Motor neuron (in vitro differentiated cells): ENCODE data around the gene FLVCR2. TPM values are rescaled to one million over a fixed set of nuclear protein-coding genes. Genes with fewer than 3 reads are reported as not detected.

Experiments
- ATAC-seq, 8 experiments: fragments of 200-7000 bp; cut with Tn5 transposase; replicated peaks in 6 of 8; 2 replicates each; pipeline ENCODE4 v1.8.0; 2021; ENCODE audit warnings: mild to moderate bottlenecking in 8 of 8, moderate library complexity in 8 of 8
- H3K27ac ChIP-seq, 2 donors: fragments of 250-450 bp; sonication (Bioruptor Pico); 2 replicates each; pipeline ENCODE4 v1.9.0; 2021; ENCODE audit warnings: antibody characterized with exemption in 2 of 2, mild to moderate bottlenecking in 2 of 2, moderate library complexity in 1 of 2
- H3K4me1 ChIP-seq, 2 donors: fragments of 250-450 bp; sonication (Bioruptor Pico); replicated peaks in 1 of 2; 2 replicates each; pipeline ENCODE4 v1.6.1; 2021; ENCODE audit warnings: antibody characterized with exemption in 2 of 2, mild to moderate bottlenecking in 2 of 2, moderate library complexity in 1 of 2
- H3K4me3 ChIP-seq, 5 donors: fragments of 250-450 bp; sonication (Bioruptor Pico); 2 replicates each; pipeline ENCODE4 v1.9.0; 2021; ENCODE audit warnings: antibody characterized with exemption in 5 of 5, mild to moderate bottlenecking in 5 of 5, moderate library complexity in 4 of 5
- whole genome bisulfite sequencing, 10 experiments: fragments of 450-650 bp; shearing (Covaris generic); methylation state at CpG; one replicate each; pipeline ENCODE4 v1.0.0; 2022; 5-methylcytosine and 5-hydroxymethylcytosine counted together
- in situ Hi-C, 9 experiments: fragments of 400-800 bp; cut with MboI; loops; one replicate each; pipeline ENCODE4 v1.15.0; 2021; ENCODE audit warnings: low sequenced_read_pairs in 9 of 9, low pct_unique_long_range_greater_than_20kb in 2 of 9; ENCODE audit not compliant: unreplicated experiment in 9 of 9
- total RNA-seq, 8 experiments: library from RNA; unstranded; fragments of 300-600 nt; gene quantifications; 2 replicates each; pipeline versions ENCODE4 v1.2.3 to v1.2.4, GENCODE V29; 2022

Gene FLVCR2
- total RNA-seq, 8 experiments from 2014 or later = 0.38 to 20.9 (median 1.0) TPM

DNA sequence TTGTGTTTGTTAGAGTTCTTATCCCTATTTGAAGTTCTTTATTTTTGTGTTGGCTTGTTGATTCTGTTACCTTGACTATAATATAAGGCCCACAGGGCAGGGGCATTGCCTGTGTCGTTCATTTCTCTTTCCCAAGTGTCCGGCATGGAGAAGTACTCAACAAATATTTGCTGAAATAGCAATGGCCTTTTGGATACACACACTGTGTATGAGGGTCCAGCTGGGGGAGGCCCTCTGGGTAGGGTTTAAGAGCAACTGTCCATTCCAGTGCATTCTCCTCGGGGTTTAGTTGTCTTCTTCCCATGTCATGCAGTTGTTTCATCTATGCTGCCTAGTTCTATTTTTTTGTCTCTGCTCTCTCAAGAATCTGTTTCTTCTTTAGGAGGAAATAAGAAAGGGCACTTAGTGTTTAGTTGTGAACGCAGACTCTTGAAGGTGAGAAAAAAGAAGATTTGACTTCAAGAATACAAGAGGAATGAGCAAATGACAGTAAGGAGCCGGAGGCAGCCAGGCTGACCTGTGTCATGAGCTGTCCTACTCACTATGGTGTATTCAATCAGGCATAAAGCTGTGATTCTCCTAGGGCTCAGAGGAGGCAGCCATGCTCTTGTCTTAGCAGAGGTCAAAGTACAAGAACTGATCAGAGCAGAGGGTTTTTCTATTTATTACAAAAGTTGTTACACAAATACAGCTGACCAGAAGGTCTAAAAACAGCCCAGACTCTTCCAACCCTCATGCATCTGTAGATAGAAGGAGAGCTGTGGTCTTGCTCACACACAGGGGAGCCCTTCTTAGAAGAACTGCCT lies 72.0 kb downstream of the FLVCR2 start:
- H3K4me3 ChIP-seq = no peak overlapping the region
- peak in 1 of 8 experiments; percentile 53 for ATAC-seq
- in situ Hi-C loops = loop anchor here in 1 of 9 experiments (10.0 kb wide), 1 partner anchor 66 kb away; no protein-coding TSS in a partner anchor
- no peak overlapping the region for H3K27ac ChIP-seq
- 67 to 100% (median 88%) methylated on average over 1 to 5 of the region's 5 CpGs; no CpG with 5 or more reads in 1 of the 10 experiments for WGBS, 10 experiments
- peaks cover 0 to 2% of the 10 kb centered on the region in 2 donors for H3K4me1 ChIP-seq

DNA sequence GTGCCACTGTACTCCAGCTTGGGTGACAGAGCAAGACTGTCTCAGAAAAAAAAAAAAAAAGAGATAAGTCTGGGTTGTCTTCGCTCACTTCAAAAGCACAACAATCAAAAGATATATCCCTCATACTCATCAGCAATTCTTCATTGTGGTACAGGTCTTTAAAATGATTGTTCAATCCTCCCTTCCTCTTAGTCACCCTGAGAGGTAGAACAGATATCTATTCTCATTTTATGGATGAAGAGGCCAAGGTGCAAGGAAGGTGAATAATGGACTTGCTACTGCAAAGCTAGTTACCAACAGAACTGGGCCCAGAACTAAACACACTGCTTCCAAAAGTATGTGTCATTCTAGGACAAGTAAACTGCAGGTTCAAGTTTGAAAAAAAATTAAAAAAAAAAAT lies 75.1 kb downstream of the FLVCR2 start:
- 83 to 100% (median 100%) methylated on average over 1 of the region's 1 CpG; no CpG with 5 or more reads in 3 of the 10 experiments for WGBS, 10 experiments
- Histone ChIP-seq H3K27ac (no peak overlapping the region), H3K4me1 (peaks cover 0 to 2% of the 10 kb centered on the region in 2 donors), H3K4me3 (no peak overlapping the region)
- no peak for ATAC-seq
- in situ Hi-C loops = loop anchor here in 1 of 9 experiments (10.0 kb wide), 1 partner anchor 69 kb away; no protein-coding TSS in a partner anchor

DNA sequence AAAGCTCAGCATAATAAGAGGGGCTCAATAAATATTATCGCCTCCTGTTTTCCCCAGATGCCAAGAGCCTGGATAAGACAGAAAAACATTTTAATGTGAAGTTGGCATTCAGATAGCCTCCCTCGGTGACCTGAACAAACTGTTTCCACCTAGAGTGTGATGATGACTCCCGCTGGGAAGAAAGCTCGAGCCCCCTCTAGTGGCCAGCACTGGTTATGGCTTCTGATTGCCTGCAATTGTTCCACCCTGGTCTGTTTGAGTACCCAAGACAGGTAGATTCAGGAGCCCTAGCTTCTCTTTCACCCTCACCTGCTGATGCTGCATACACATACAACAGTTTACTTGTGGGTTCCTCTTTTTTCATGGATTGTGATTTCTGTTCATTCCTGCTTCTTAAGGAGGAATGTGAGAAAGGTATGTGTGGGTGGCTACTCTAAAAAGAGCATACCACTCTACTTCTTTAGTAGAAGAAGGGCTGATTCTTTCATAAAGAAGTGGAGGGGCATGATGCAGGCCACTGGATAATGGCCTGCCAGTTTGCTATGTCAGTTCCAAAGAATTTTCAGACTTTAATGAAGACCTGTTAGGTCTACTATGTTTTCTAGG lies 75.8 kb downstream of the FLVCR2 start:
- WGBS, 10 experiments = 0 to 40% (median 8%) methylated on average over 1 to 4 of the region's 4 CpGs; no CpG with 5 or more reads in 3 of the 10 experiments
- H3K4me1 ChIP-seq = no peaks in the 10 kb centered on the region
- in situ Hi-C loops = loop anchor here in 1 of 9 experiments (10.0 kb wide), 1 partner anchor 69 kb away; no protein-coding TSS in a partner anchor
- no peak overlapping the region for H3K4me3 ChIP-seq
- no peak overlapping the region for H3K27ac ChIP-seq
- peak; percentile 75 to 93 (median 85) for ATAC-seq

DNA sequence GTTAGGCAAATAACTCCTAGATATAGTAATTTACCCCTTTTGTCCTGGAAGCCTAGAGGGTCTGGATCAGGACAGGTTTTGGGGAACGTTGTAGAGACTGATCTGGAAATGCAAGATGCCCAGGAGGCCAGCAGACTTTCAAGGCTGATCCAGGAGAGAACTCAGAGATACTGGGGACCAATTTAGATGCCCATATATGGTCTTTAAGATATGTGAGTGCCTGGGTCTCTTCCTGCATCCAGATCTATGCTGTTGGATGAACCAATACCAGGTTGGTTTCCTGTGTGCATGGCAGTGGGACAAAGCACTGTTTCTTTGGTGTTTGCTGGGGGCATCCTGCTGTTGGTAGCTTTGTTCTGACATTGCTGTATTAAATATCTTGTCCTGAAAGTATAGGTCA lies 76.8 kb downstream of the FLVCR2 start:
- Histone ChIP-seq H3K27ac (no peak overlapping the region), H3K4me3 (no peak overlapping the region), H3K4me1 (peaks cover 3 to 9% of the 10 kb centered on the region in 2 donors)
- WGBS, 10 experiments = 0 to 50% (median 0%) methylated on average over 1 of the region's 1 CpG; no CpG with 5 or more reads in 2 of the 10 experiments
- no peak for ATAC-seq
- in situ Hi-C loops = loop anchor here in 2 of 9 experiments (5.0 to 10.0 kb wide), 2 partner anchors 70 to 78 kb away; partner anchors contain the start of gene FLVCR2 (in 1 of the 2)

DNA sequence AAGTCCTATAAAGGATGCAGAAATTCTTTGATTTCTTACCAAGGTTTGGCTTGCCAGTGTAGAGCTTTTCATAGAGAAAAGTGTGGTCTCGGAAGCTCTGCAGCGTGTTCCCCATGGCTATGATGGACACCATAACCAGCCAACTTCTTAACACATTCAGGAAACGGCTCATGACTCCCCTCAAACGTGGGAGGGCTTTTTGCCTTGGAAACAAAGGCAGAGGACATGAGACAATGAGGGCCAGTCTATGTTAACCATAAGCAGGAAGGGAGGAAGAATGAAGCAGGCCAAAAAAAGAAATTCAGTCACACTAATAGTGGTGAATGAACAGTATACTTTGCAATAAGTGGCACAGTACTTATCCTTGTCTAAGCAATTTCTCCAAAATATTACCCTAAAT lies 78.9 kb downstream of the FLVCR2 start:
- Histone ChIP-seq H3K4me3 (no peak overlapping the region), H3K4me1 (peaks cover 7 to 15% of the 10 kb centered on the region in 2 donors), H3K27ac (no peak overlapping the region)
- 40 to 100% (median 57%) methylated on average over 1 to 4 of the region's 4 CpGs; no CpG with 5 or more reads in 3 of the 10 experiments for WGBS, 10 experiments
- in situ Hi-C loops = loop anchor here in 2 of 9 experiments (5.0 to 10.0 kb wide), 2 partner anchors 73 to 80 kb away; partner anchors contain the start of gene FLVCR2 (in 1 of the 2)
- ATAC-seq = no peak

DNA sequence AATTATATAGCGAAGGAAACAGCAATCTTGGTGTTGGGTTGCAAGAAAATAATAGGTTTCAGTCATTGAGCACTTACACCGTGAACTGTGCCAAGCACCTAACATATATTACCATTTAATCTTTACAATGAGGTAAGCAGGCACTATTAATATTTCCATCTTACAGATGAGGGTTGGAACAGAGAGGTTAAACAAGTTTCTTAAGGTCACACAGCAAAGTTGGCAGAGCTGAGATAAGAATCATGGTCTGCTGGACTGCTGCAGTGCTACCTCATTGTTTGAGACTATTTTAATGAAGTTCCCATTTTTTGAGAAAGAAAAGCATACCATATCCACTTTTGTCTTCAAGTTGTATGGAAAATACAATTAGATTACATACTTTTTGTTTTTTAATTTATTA lies 80.5 kb downstream of the FLVCR2 start:
- Histone ChIP-seq H3K4me3 (no peak overlapping the region), H3K27ac (no peak overlapping the region), H3K4me1 (peaks cover 7 to 18% of the 10 kb centered on the region in 2 donors)
- 67 to 100% (median 100%) methylated on average over 1 to 2 of the region's 2 CpGs; no CpG with 5 or more reads in 3 of the 10 experiments for WGBS, 10 experiments
- in situ Hi-C loops = loop anchor here in 2 of 9 experiments (5.0 to 10.0 kb wide), 2 partner anchors 74 to 82 kb away; partner anchors contain the start of gene FLVCR2 (in 1 of the 2)
- no peak for ATAC-seq

DNA sequence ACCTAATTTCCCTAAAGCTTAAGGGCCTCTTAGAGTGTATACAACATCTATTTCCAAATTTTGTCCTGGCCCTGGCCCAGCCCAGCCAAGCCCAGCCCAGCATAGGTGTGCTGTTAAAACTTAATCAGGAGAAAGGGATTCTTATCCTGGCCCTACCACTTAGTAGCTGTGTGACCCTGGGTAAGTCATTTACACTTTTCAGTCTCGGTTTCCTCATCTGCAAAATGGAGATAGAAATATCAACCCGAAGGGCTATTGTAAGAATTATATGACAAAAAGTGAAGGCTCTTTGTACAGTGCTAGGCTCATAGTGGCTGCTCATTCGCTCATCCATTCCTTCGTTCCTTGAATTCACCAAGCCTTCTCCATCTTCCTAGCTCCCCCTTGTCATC lies 81.8 kb downstream of the FLVCR2 start:
- 0 to 33% (median 10%) methylated on average over 1 to 4 of the region's 4 CpGs; no CpG with 5 or more reads in 2 of the 10 experiments for WGBS, 10 experiments
- H3K4me1 ChIP-seq = peaks cover 7 to 18% of the 10 kb centered on the region in 2 donors
- peak overlapping the region; percentile 59 to 93 (median 61) for H3K4me3 ChIP-seq
- in situ Hi-C loops = no loop called here
- peak overlapping the region in 1 of 2 donors; percentile 86 for H3K27ac ChIP-seq
- ATAC-seq = no peak

DNA sequence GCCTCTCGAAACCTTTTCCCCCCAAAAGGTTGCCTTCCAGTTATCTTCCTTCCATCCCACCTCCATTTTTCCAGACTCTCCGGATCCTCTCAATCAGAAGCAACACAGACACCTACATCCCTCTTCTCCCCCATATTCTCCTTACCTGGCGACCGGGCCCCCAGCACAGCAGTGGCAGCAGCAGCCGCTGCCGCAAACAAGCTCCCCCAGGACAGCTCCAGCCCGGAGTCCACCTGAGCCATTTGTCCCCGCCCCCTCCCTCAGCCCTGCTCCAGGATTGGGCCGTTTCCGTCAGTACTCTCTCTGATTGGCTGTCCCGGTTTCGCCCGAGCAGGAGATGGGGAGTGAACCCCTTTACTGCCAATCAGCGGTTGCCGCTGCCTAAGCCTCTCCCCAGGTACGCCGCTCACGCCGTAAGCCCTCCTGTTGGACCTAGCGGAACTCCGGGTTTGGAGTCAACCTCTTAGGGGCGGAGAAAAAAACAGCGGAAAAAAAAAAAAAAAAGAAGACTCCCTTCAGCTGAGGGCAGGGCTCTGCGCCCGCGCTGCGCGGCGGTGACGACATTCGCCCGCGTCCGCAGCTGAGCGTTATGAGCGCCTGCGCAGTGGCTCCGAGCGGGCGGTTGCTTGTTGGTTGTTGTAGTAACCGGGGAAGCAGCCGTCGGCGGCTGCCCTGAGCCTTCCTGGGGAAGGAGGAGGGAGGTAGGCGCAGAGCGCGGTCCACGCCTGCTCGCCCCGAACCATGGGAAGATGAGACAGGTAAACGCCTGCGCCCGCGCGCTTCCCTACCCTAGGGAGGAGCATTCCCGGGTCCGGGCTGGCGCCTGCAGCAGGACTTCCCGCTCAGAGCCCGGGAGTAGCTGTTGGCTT lies 82.4 kb downstream of the FLVCR2 start, which contains the start of the genes ERG28 and TTLL5:
ERG28 (minus strand) TSS at position 247 of the 869 bp plus-strand sequence. CDS start 3,374 bp downstream, outside the sequence.
TTLL5 (plus strand) TSS at position 617 of the 869 bp plus-strand sequence. CDS start 1,904 bp downstream, outside the sequence.
- H3K4me3 ChIP-seq = peak within 1 kb of the TSS; percentile 59 to 93 (median 61)
- in situ Hi-C loops = no loop called here
- ATAC-seq = peak; percentile 92 to 96 (median 96)
- peak within 1 kb of the TSS; percentile 76 to 86 for H3K27ac ChIP-seq
- 0 to 2% (median 0%) methylated on average over 1 to 16 of the region's 60 CpGs; no CpG with 5 or more reads in 3 of the 10 experiments for WGBS, 10 experiments
- peaks cover 7 to 18% of the 10 kb centered on the region in 2 donors for H3K4me1 ChIP-seq

DNA sequence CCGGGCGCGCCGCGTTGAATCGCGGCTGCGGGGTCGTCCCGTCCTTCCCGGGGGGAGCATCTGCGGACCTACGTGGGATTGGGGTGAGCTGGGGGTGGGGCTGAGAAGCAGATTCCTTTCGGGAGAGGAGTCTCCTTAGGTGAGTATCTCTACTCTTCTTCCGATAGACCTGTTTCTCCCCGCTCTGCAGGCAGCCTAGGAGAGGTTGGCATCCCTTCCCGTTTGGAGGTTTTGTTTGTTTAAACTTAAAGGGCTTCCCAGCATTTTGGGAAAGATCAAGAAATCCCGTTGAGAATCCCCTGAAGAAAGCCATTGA lies 83.0 kb downstream of the FLVCR2 start:
- in situ Hi-C loops = no loop called here
- Histone ChIP-seq H3K4me3 (peak overlapping the region; percentile 59 to 93 (median 61)), H3K4me1 (peaks cover 7 to 18% of the 10 kb centered on the region in 2 donors), H3K27ac (peak overlapping the region; percentile 76 to 86)
- 0% methylated on average over 1 to 5 of the region's 18 CpGs; no CpG with 5 or more reads in 2 of the 10 experiments for WGBS, 10 experiments
- ATAC-seq = no peak

DNA sequence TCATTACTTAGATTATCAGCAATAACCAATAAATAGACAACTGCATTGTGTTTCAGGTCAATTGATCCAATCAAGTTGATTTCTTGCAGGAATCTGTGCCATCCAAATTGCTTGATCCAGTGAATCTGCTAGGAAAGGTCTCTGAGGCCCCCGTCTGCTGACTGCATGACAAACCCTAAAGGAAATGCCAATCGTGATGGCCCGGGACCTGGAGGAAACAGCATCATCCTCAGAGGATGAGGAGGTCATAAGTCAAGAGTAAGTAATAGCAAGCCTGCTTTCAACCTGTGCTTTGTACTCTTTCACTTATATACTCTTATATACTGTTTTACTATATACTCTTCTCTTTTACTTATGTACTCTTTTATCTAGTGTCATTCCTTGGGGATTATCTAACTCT lies 84.5 kb downstream of the FLVCR2 start:
- 13 to 100% (median 84%) methylated on average over 1 to 3 of the region's 3 CpGs; no CpG with 5 or more reads in 4 of the 10 experiments for WGBS, 10 experiments
- H3K4me3 ChIP-seq = no peak overlapping the region
- in situ Hi-C loops = no loop called here
- no peak overlapping the region for H3K27ac ChIP-seq
- H3K4me1 ChIP-seq = peaks cover 7 to 18% of the 10 kb centered on the region in 2 donors
- ATAC-seq = no peak

DNA sequence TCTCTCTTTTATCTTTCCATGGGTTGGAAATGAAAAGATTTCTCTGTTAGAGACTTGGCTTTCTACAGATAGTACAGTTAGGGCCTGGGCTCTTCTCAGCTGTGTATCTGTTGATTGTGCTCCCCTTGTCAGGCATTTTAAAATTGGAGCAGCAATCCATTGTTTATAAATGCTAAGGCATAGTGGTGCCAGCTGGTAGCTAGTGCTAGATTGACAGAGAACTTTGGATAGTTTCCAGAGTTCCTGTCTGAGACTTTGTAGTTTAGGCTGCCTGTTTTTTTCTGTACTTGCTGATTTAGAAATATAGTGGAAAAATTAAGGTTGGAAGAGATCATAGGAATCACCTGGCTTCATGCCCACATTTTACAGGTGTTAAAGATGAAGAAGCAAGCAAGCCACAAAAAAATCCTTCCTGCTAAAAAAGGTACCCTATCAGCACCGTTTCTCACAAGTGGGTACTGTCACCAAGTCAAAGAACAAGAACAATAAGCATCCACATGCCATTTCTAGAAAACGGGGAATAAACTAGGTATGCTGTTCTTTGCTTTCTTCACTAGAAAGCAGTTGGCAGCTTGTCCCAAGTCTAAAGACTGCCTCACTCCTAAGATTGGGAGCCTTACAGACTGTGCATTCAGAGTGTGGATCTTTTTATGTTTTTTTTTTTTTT lies 88.8 kb downstream of the FLVCR2 start:
- in situ Hi-C loops = no loop called here
- ATAC-seq = no peak
- 56 to 100% (median 100%) methylated on average over 1 to 2 of the region's 2 CpGs; no CpG with 5 or more reads in 2 of the 10 experiments for WGBS, 10 experiments
- H3K27ac ChIP-seq = no peak overlapping the region
- H3K4me3 ChIP-seq = no peak overlapping the region
- H3K4me1 ChIP-seq = peaks cover under 1 to 4% of the 10 kb centered on the region in 2 donors
